ENCODE data around the gene PPFIA1.

DNA sequence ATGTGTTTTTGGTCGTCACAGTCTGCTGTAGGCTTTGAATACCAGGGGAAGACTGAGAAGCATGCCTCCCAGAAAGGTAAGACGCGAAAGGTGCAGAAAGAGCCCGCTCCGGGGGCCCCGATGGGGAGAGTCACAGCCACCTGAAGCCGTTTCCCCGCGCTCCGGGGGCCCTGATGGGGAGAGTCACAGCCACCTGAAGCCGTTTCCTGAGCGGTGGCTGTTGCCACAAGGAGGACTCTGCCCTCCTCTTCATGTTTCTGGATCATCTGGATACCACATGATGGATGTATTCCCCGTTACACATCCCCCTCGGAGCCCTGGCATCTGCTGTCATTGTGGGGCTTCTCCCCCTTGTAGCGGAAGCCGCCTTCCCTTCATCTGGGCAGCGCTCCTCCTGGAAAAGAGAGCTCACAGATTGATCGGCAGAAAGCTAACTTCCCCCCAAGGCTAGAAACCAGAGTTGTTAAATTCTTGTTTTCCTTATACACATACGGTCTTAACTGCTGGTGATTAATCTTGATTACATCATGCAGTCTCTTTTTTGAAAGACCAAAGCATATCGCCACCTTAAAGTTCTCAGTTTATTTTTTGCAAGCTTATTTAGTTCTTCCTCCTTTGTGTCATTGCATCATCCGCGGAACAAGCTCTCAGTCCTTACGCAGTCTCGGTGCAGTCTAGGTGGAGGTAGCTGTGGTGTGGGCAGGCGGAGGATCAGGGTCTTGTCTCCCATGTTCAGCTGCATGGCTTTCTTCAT is 145.3 kb downstream of the PPFIA1 start:
- TF ChIP-seq, protein P1, sequence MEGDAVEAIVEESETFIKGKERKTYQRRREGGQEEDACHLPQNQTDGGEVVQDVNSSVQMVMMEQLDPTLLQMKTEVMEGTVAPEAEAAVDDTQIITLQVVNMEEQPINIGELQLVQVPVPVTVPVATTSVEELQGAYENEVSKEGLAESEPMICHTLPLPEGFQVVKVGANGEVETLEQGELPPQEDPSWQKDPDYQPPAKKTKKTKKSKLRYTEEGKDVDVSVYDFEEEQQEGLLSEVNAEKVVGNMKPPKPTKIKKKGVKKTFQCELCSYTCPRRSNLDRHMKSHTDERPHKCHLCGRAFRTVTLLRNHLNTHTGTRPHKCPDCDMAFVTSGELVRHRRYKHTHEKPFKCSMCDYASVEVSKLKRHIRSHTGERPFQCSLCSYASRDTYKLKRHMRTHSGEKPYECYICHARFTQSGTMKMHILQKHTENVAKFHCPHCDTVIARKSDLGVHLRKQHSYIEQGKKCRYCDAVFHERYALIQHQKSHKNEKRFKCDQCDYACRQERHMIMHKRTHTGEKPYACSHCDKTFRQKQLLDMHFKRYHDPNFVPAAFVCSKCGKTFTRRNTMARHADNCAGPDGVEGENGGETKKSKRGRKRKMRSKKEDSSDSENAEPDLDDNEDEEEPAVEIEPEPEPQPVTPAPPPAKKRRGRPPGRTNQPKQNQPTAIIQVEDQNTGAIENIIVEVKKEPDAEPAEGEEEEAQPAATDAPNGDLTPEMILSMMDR (IDR thresholded peaks at IDR 0.05) = no peak
- no peak for TF ChIP-seq POLR2A (IDR thresholded peaks at IDR 0.05)
- no peak for TF ChIP-seq EP300 (IDR thresholded peaks at IDR 0.05)
